Measurements from ENCODE around the gene GOLGA6L4.
A peak's percentile ranks its signal among the peaks of the same experiment; 100 is the strongest.
"Not testable (repeated sequence)": the region's sequence is repeated elsewhere in the genome, so short reads cannot be mapped to it uniquely, and the experiment has no call there.

The GOLGA6L4 gene, protein sequence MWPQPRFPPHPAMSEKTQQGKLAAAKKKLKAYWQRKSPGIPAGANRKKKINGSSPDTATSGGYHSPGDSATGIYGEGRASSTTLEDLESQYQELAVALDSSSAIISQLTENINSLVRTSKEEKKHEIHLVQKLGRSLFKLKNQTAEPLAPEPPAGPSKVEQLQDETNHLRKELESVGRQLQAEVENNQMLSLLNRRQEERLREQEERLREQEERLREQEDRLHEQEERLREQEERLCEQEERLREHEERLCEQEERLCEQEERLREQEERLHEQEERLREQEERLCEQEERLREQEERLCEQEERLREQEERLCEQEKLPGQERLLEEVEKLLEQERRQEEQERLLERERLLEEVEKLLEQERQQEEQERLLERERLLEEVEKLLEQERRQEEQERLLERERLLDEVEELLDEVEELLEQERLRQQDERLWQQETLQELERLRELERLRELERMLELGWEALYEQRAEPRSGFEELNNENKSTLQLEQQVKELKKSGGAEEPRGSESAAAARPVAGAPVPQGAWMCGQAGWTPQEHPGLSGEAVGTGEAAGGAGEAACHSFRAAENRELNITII

DNA sequence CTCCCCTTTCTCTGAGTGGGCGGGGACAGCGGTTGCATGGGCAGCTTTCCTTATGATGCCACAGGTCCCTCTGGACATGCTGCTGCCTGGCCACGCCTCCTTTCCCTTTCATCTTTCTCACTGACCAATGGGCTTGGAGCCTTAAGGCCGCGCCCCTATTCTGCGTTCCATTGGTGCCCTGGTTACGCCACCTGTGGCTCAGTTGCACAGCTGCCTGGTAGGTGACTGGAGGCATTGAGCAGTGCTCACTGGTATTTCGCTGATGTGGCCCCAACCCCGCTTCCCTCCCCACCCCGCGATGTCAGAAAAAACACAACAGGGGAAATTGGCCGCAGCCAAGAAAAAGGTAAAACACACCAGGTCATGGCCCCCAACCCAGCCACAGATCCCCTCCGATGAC, at the start of gene GOLGA6L4:
Gene GOLGA6L4, plus strand, starts transcription at position 201 of the 400 bp plus-strand sequence. Its CDS starts 62 bp downstream, at position 263.
- not testable (repeated sequence) for DNase-seq

DNA sequence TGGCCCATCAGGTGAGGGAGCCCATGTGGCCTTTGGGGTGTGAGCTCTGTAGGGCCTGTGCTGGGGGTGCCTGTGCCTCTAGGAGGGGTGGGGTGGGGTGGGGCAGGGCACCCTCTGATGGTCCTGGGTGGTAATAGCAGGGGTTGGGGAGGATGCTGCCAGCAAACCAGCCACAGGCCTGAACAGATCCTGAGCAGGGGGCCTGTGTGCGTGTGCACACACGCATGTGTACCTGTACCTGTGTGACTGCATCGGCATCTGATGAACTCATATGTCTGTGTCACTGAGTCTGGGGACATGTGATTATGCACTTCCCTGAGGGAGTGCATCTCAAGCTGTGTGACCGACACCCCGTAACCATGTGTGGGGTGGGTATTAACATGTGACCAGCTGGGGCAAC, 42.6 kb upstream of the GOLGA6L4 start:
- DNase-seq, result not testable (repeated sequence)

DNA sequence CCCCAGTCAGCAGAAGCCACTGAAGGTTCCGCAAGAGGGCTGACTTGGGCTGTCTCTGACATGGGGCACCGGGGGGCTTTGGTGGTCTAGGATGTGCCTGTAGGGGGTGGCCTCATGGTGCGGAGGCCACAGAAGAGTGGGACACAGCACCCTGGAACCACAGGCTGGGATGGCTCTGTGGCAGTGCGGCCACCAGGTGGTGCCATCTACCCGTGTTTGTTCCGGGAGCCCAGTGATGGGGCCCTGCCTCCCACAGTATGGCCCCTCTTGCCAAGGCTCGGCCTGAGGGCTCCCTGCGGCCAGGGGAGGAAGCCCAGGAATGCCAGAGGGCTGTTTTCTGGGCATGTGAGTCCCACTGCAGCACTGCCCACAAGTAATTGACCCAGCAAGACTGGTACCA, 40.0 kb upstream of the GOLGA6L4 start:
- DNase-seq, result not testable (repeated sequence)

GRCh38 chr15:84196530-84197188, 38.9 kb upstream of the GOLGA6L4 start:
- DNase-seq, result not testable (repeated sequence)

DNA sequence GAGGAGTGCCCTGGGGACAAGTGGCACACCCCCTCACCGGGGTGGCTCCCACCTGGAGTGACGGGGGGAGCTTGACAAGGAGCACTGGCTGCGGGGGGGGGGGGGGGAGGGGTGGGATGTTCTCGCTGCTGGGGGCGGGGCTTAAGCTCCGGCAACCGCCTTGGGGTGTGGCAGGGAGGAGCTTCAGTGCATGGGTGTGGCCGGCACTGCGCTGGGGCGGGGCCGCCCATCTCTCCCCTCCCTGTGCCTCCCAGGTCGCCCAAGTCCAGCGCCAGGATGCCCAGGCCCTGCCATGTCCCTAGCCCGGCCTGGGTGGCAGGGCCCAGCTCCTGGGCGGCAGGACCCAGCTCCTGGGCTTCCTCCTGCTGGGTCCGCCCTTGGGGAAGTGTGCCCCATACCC, 35.7 kb upstream of the GOLGA6L4 start:
- peak; percentile 1 for DNase-seq

GRCh38 chr15:84246441-84246840, 10.9 kb downstream of the GOLGA6L4 start:
- DNase-seq, result not testable (repeated sequence)
